ENCODE measurements around the gene WWOX. TPM values are rescaled to one million over a fixed set of nuclear protein-coding genes. Genes with fewer than 3 reads are reported as not detected.

Gene WWOX
- total RNA-seq, 1 donor from 2014 or later, result 34.9 TPM

DNA sequence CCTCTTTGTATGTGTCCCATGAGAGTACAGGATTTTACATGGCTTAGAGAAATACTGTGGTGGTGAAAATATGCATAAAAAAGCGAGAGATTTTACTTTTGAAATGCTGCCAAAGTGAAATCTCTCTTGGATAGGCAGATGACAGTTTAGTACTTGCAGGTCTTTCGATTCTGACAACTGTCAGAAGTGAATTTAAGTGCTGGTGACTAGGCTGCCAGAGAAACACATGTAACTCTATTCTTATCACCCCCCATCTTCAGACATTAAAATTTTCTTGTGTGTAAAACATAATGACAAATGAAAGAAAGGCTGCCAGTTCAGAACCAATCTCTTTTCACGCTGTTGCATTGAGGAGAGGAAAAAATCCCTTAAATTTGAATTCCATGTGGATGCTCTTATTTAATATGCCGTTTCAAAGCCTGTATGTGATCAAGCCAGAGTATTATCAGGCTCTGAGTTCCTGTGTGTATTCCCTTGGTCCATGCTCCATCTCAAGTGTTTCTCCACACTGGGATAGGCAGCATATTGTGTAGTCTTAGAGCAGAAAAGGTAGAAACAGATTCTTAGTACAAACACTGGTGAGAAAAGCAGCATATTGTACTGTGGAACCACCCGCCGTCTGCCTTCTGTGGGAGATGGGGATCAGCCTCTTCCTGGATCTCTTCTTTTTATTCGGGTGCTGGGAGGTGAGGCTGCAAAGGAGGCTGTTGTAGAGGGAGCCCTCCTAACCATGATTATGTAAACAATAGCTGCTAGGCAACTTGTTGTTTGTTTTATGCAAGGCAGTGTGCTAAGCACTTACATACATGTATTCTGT, 291.3 kb downstream of the WWOX start:
- TF ChIP-seq, protein P1, sequence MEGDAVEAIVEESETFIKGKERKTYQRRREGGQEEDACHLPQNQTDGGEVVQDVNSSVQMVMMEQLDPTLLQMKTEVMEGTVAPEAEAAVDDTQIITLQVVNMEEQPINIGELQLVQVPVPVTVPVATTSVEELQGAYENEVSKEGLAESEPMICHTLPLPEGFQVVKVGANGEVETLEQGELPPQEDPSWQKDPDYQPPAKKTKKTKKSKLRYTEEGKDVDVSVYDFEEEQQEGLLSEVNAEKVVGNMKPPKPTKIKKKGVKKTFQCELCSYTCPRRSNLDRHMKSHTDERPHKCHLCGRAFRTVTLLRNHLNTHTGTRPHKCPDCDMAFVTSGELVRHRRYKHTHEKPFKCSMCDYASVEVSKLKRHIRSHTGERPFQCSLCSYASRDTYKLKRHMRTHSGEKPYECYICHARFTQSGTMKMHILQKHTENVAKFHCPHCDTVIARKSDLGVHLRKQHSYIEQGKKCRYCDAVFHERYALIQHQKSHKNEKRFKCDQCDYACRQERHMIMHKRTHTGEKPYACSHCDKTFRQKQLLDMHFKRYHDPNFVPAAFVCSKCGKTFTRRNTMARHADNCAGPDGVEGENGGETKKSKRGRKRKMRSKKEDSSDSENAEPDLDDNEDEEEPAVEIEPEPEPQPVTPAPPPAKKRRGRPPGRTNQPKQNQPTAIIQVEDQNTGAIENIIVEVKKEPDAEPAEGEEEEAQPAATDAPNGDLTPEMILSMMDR (IDR thresholded peaks at IDR 0.05; ENCODE audit: insufficient read depth, low read length, poor library complexity, severe bottlenecking), result no peak
- no peak for DNase-seq (ENCODE audit: low read depth)

DNA sequence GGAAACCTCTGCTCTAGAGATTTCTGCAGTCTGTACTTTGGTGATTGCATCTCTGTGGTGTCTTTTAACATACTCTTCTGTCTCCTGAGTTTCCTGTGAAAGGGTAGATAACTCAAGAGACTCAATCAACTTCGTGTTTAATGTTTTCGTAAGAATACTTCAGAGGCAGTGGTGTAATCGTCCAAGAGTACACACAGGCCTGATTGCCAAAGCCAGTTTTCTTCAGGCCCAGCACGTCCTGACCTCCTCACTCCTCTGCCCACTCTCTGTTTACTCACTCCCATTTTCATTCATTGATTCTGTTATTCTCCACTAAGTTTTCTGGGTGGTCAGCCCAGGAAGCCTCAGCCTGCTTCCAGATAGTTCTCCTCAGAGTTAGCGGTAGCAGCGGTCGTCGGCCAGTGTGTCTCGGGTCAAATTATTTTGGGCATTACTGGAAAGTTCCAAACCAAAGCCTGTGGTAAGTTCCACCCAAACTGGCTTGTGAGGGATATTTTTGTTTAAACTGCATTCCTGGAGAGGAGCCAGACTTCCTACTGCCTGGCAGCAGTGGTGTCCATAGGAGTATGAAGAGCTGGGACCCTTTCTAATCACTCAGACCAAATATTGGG, 293.2 kb downstream of the WWOX start:
- no peaks in the 10 kb centered on the region for H3K36me3 ChIP-seq (ENCODE audit: control insufficient read depth, insufficient read depth, low read length)
- H3K4me3 ChIP-seq (ENCODE audit: low read depth, low read length), result no peak overlapping the region
- TF ChIP-seq, protein P1 (IDR thresholded peaks at IDR 0.05; ENCODE audit: insufficient read depth, low read length, poor library complexity, severe bottlenecking), result no peak
- H3K27me3 ChIP-seq (ENCODE audit: control insufficient read depth, insufficient read depth, low read length), result no peaks in the 10 kb centered on the region
- DNase-seq (ENCODE audit: low read depth), result no peak

More for the DNA sequence above, 291.3 kb downstream of the WWOX start:
- H3K36me3 ChIP-seq (ENCODE audit: control insufficient read depth, insufficient read depth, low read length), result no peaks in the 10 kb centered on the region
- no peak overlapping the region for H3K4me3 ChIP-seq (ENCODE audit: low read depth, low read length)
- H3K27me3 ChIP-seq (ENCODE audit: control insufficient read depth, insufficient read depth, low read length), result no peaks in the 10 kb centered on the region

GRCh38 chr16:78395035-78395434, 295.6 kb downstream of the WWOX start:
- TF ChIP-seq, protein P1 (IDR thresholded peaks at IDR 0.05; ENCODE audit: insufficient read depth, low read length, poor library complexity, severe bottlenecking), result no peak
- DNase-seq (ENCODE audit: low read depth), result no peak
- Histone ChIP-seq H3K27me3 (ENCODE audit: control insufficient read depth, insufficient read depth, low read length) (no peaks in the 10 kb centered on the region), H3K4me3 (ENCODE audit: low read depth, low read length) (no peak overlapping the region), H3K36me3 (ENCODE audit: control insufficient read depth, insufficient read depth, low read length) (no peaks in the 10 kb centered on the region)

- TF ChIP-seq, protein P1 (IDR thresholded peaks at IDR 0.05; ENCODE audit: insufficient read depth, low read length, poor library complexity, severe bottlenecking), result peak; percentile 5
- Histone ChIP-seq H3K27me3 (ENCODE audit: control insufficient read depth, insufficient read depth, low read length) (no peaks in the 10 kb centered on the region), H3K4me3 (ENCODE audit: low read depth, low read length) (no peak overlapping the region), H3K36me3 (ENCODE audit: control insufficient read depth, insufficient read depth, low read length) (no peaks in the 10 kb centered on the region)
- DNase-seq (ENCODE audit: low read depth), result no peak
Measured at GRCh38 chr16:78396046-78396445, 296.6 kb downstream of the WWOX start.

DNA sequence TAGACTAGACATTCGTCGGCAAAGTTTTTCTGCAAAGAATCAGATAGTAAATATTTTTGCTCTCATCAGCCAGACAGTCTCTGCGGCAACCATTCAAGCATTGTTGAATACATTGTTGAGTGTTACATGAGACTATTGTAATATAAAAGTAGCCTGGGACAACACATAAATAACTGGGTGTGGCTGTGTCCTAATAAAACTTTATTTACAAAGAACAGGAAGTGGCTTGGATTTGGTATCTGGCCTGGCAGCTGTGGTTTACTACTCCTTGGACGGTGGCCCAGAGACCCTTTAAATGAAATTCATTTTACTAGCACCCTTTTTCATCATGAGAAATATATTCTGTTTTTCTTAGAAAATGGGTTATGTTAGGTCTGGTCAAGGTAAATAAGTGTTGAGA, 297.2 kb downstream of the WWOX start:
- no peak overlapping the region for H3K4me3 ChIP-seq (ENCODE audit: low read depth, low read length)
- H3K27me3 ChIP-seq (ENCODE audit: control insufficient read depth, insufficient read depth, low read length), result no peaks in the 10 kb centered on the region
- no peaks in the 10 kb centered on the region for H3K36me3 ChIP-seq (ENCODE audit: control insufficient read depth, insufficient read depth, low read length)
- TF ChIP-seq, protein P1 (IDR thresholded peaks at IDR 0.05; ENCODE audit: insufficient read depth, low read length, poor library complexity, severe bottlenecking), result no peak
- DNase-seq (ENCODE audit: low read depth), result no peak

Data from kidney epithelial cell (primary cell).